ENCODE measurements around the gene DCTN4. TPM values are rescaled to one million over a fixed set of nuclear protein-coding genes. Genes with fewer than 3 reads are reported as not detected.

DCTN4 gene
- total and polyA plus RNA-seq, 9 of the 15 experiments (the other 6 are each of a cell fraction or from before 2014, with no cell fraction given), result 20.4 to 64.9 (median 49.9) TPM

GRCh38 chr5:150692276-150692675, 66.5 kb downstream of the DCTN4 start (continued):
- TF ChIP-seq MGA (IDR thresholded peaks at IDR 0.05) (no peak), NCOA6 (IDR thresholded peaks at IDR 0.05) (no peak), PHF20 (IDR thresholded peaks at IDR 0.05; ENCODE audit: partially characterized antibody) (no peak)
